Measurements from ENCODE around the gene TRIM47. TPM values are rescaled to one million over a fixed set of nuclear protein-coding genes. Genes with fewer than 3 reads are reported as not detected.

Gene TRIM47
- total RNA-seq, 1 donor from 2014 or later = 35.7 TPM

- no peak for DNase-seq (ENCODE audit: low spot score)
Observed at GRCh38 chr17:75909051-75909811, 30.9 kb upstream of the TRIM47 start.

- DNase-seq (ENCODE audit: low spot score) = no peak
Observed at GRCh38 chr17:75908201-75908600, 29.8 kb upstream of the TRIM47 start.

GRCh38 chr17:75906143-75906884 is 27.9 kb upstream of the TRIM47 start:
- no peak for DNase-seq (ENCODE audit: low spot score)

- peak; percentile 97 for DNase-seq (ENCODE audit: low spot score)
Observed at GRCh38 chr17:75904749-75905521, 26.6 kb upstream of the TRIM47 start, which contains the start of gene MRPL38. MRPL38 (minus strand) TSS chr17:75904884; CDS start chr17:75904875, 9 bp downstream.

- no peak for DNase-seq (ENCODE audit: low spot score)
Observed at GRCh38 chr17:75902406-75902805, 24.0 kb upstream of the TRIM47 start.

- DNase-seq (ENCODE audit: low spot score) = no peak
Observed at GRCh38 chr17:75901727-75902126, 23.3 kb upstream of the TRIM47 start.

- no peak for DNase-seq (ENCODE audit: low spot score)
Observed at GRCh38 chr17:75900691-75901533, 22.5 kb upstream of the TRIM47 start.

GRCh38 chr17:75899767-75900468 is 21.5 kb upstream of the TRIM47 start:
- no peak for DNase-seq (ENCODE audit: low spot score)

- DNase-seq (ENCODE audit: low spot score) = no peak
Observed at GRCh38 chr17:75899353-75899752, 21.0 kb upstream of the TRIM47 start.

GRCh38 chr17:75898791-75899190 is 20.4 kb upstream of the TRIM47 start:
- no peak for DNase-seq (ENCODE audit: low spot score)

GRCh38 chr17:75898065-75898464 is 19.7 kb upstream of the TRIM47 start:
- DNase-seq (ENCODE audit: low spot score) = no peak

- no peak for DNase-seq (ENCODE audit: low spot score)
Observed at GRCh38 chr17:75897160-75898019, 19.0 kb upstream of the TRIM47 start.

GRCh38 chr17:75896415-75897159 is 18.2 kb upstream of the TRIM47 start, which contains the start of gene TRIM65:
TRIM65 (minus strand) TSS chr17:75896951; CDS start chr17:75896937, 14 bp downstream.
- peak; percentile 97 for DNase-seq (ENCODE audit: low spot score)

GRCh38 chr17:75895370-75896155 is 17.2 kb upstream of the TRIM47 start:
- DNase-seq (ENCODE audit: low spot score) = no peak

- no peak for DNase-seq (ENCODE audit: low spot score)
Observed at GRCh38 chr17:75894049-75894733, 15.8 kb upstream of the TRIM47 start.

- DNase-seq (ENCODE audit: low spot score) = no peak
Observed at GRCh38 chr17:75893305-75894048, 15.1 kb upstream of the TRIM47 start.
